ENCODE data around the gene CWC15. TPM values are rescaled to one million over a fixed set of nuclear protein-coding genes. Genes with fewer than 3 reads are reported as not detected.
A peak's percentile ranks its signal among the peaks of the same experiment; 100 is the strongest.

The CWC15 gene
- total and polyA plus RNA-seq, 9 of the 15 experiments (the other 6 are each of a cell fraction or from before 2014, with no cell fraction given) = 47.3 to 168 (median 89.2) TPM

DNA sequence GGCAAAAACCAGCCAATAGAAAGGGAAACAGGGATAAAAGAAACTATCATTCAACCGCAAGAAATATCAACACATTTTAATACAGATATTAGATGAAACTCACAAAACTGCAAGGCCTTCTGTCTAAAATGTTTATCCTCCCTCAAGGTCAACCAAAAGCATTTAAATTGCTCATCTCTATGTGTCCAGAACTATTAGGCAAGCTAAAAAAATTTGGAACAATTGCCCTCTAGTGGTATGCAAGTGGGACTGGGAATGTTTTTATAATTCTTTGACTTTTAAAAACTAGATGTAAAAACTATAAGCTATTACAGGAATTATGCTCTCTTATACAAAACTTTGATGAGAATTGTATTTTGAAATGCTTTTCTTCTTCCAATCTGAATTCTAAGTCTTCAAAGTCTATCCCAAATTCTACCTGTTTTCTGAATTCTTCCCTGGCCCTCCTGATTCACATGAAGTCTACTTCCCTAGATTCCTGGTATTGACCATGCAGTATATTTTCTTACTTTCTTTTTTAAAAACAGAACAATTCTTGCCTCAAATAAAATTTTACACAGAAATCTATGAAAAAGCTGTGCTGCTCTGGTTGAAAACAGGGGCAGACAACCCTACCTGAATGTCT, 4.9 kb downstream of the CWC15 start:
- FAIRE-seq = no peak
- no peak overlapping the region for H3K4me3 ChIP-seq
- ATAC-seq = no peak
- no peak overlapping the region for H3K27ac ChIP-seq (ENCODE audit: extremely low read depth, low read depth, low read length)
- H3K4me2 ChIP-seq (ENCODE audit: insufficient read depth, low read length) = no peak overlapping the region
- no peak overlapping the region for H3K9ac ChIP-seq (ENCODE audit: insufficient read depth in 1 of 2, low read depth in 2 of 2, low read length in 2 of 2)
- H3K27me3 ChIP-seq (ENCODE audit: control insufficient read depth in 2 of 2, insufficient read depth in 2 of 2, low read length in 2 of 2) = no peaks in the 10 kb centered on the region
- H3K9me1 ChIP-seq (ENCODE audit: control insufficient read depth, insufficient read depth, low read length) = no peaks in the 10 kb centered on the region
- H3K79me2 ChIP-seq (ENCODE audit: control insufficient read depth, insufficient read depth, low read length) = peaks cover 19% of the 10 kb centered on the region
- TF ChIP-seq, protein P1, sequence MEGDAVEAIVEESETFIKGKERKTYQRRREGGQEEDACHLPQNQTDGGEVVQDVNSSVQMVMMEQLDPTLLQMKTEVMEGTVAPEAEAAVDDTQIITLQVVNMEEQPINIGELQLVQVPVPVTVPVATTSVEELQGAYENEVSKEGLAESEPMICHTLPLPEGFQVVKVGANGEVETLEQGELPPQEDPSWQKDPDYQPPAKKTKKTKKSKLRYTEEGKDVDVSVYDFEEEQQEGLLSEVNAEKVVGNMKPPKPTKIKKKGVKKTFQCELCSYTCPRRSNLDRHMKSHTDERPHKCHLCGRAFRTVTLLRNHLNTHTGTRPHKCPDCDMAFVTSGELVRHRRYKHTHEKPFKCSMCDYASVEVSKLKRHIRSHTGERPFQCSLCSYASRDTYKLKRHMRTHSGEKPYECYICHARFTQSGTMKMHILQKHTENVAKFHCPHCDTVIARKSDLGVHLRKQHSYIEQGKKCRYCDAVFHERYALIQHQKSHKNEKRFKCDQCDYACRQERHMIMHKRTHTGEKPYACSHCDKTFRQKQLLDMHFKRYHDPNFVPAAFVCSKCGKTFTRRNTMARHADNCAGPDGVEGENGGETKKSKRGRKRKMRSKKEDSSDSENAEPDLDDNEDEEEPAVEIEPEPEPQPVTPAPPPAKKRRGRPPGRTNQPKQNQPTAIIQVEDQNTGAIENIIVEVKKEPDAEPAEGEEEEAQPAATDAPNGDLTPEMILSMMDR (IDR thresholded peaks at IDR 0.05 in 2 of 3, conservative IDR thresholded peaks at IDR 0.05 in 1 of 3; ENCODE audit: insufficient read depth in 2 of 3, low read depth in 1 of 3, low read length in 3 of 3) = peak; percentile 15 to 55 (median 50); a peak in 4 of 6 replicates
- TF ChIP-seq PTBP1 (IDR thresholded peaks at IDR 0.05; ENCODE audit: low read depth, low read length) (no peak), CEBPG (CRISPR knock-in tag; IDR thresholded peaks at IDR 0.05) (no peak), CEBPG (tag; conservative IDR thresholded peaks at IDR 0.05 in 1 of 2, IDR thresholded peaks at IDR 0.05 in 1 of 2) (peak in 1 of 2 experiments; percentile 47; a peak in 1 of 4 replicates), RAD21 (CRISPR knock-in tag; conservative IDR thresholded peaks at IDR 0.05 in 1 of 2, IDR thresholded peaks at IDR 0.05 in 1 of 2) (peak; percentile 45 to 62)
- BruUV-seq (replicated peaks) = no TSS peak
- no peaks in the 10 kb centered on the region for H4K20me1 ChIP-seq (replicated peaks; ENCODE audit: control insufficient read depth, insufficient read depth, low read length)
- intact Hi-C loops (cut with micrococcal nuclease) = loop anchor here (5.0 to 10.0 kb wide), 2 partner anchors 204 to 346 kb away; partner anchors contain the start of gene AMOTL1
- H3K4me1 ChIP-seq (replicated peaks in 1 of 2; ENCODE audit: control insufficient read depth in 2 of 2, insufficient read depth in 2 of 2, low read length in 2 of 2) = peaks cover 0 to 8% of the 10 kb centered on the region in 2 experiments; a peak in 2 of 5 replicates
- in situ Hi-C loops (cut with MboI) = no loop called here
- ChIA-PET CTCF (ENCODE audit: low intra/inter-chr PET ratio) (interaction anchor here (2.5 kb wide), 1 partner anchor 345 kb away, joined by 9 read pairs; no protein-coding TSS in a partner anchor), POLR2A (no interaction called here)
- no peaks in the 10 kb centered on the region for H3K9me3 ChIP-seq (replicated peaks; ENCODE audit: control insufficient read depth, insufficient read depth, low read depth, low read length)
- H3K36me3 ChIP-seq (ENCODE audit: control insufficient read depth, insufficient read depth, low read length) = peaks cover 89% of the 10 kb centered on the region
- H2AFZ ChIP-seq (ENCODE audit: low read depth, low read length) = no peak overlapping the region
- DNase-seq (ENCODE audit: extremely low read depth in 1 of 4, low spot score in 3 of 4) = no peak
- WGBS (ENCODE audit: insufficient coverage, low coverage, missing lambda C conversion rate) = 92% methylated on average over 1 of the region's 1 CpG
